GM12864 (cell line): ENCODE data around the gene SLC49A4.
A peak's percentile ranks its signal among the peaks of the same experiment; 100 is the strongest.
"Not testable (repeated sequence)": the region's sequence is repeated elsewhere in the genome, so short reads cannot be mapped to it uniquely, and the experiment has no call there.

Source experiments
- DNase-seq: peaks from one replicate; pipeline ENCODE4 v3.0.0-alpha.2; 2011; ENCODE audit warnings: low read depth
- H3K4me3 ChIP-seq: 2 replicates; pipeline ENCODE4 v1.5.1; 2011; ENCODE audit warnings: mild to moderate bottlenecking, low read depth, low read length, control low read depth
- TF ChIP-seq, protein P1 (sequence below): IDR thresholded peaks from 2 replicates; pipeline ENCODE4 v1.5.1; 2011; ENCODE audit warnings: low read depth, mild to moderate bottlenecking, moderate library complexity, low read length, control low read depth, inconsistent platforms; ENCODE audit errors: missing control alignments

Gene SLC49A4, protein sequence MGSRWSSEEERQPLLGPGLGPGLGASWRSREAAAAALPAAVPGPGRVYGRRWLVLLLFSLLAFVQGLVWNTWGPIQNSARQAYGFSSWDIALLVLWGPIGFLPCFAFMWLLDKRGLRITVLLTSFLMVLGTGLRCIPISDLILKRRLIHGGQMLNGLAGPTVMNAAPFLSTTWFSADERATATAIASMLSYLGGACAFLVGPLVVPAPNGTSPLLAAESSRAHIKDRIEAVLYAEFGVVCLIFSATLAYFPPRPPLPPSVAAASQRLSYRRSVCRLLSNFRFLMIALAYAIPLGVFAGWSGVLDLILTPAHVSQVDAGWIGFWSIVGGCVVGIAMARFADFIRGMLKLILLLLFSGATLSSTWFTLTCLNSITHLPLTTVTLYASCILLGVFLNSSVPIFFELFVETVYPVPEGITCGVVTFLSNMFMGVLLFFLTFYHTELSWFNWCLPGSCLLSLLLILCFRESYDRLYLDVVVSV

DNA sequence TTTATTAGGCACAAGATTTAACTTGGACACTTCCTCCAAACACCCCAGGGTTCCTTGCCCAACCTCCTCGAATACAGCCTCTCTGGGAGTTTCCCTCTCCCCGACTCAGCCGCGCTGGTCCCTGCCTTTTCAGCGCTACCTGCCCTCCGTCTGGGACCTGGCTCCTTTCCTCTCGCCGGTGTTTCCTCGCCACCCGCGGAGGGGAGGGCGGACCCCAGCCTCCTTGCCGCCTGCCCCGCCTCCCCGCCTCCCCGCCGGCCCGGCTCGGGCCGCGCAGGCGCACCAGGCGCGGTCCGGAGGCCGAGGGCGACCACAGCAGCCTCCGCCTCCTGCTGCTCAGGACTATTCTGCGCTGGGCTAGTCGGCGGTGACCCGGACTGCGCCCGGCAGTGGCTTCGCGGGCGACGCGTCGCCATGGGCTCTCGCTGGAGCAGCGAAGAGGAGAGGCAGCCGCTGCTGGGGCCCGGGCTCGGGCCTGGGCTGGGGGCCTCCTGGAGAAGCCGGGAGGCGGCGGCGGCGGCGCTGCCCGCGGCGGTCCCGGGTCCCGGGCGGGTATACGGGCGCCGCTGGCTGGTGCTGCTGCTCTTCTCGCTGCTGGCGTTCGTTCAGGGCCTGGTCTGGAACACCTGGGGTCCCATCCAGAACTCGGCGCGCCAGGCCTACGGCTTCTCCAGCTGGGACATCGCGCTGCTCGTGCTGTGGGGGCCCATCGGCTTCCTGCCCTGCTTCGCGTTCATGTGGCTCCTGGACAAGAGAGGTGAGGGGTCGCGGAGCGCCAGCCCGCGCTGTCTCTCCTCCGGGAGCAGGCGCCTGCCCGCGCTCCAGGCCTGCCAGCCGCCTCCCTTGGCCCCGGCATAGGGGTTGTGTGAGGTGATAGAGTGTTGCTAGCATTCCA lies at the start of gene SLC49A4:
SLC49A4 (plus strand) TSS at position 291 of the 895 bp plus-strand sequence; CDS start at position 415, 124 bp downstream.
- TF ChIP-seq, protein P1, sequence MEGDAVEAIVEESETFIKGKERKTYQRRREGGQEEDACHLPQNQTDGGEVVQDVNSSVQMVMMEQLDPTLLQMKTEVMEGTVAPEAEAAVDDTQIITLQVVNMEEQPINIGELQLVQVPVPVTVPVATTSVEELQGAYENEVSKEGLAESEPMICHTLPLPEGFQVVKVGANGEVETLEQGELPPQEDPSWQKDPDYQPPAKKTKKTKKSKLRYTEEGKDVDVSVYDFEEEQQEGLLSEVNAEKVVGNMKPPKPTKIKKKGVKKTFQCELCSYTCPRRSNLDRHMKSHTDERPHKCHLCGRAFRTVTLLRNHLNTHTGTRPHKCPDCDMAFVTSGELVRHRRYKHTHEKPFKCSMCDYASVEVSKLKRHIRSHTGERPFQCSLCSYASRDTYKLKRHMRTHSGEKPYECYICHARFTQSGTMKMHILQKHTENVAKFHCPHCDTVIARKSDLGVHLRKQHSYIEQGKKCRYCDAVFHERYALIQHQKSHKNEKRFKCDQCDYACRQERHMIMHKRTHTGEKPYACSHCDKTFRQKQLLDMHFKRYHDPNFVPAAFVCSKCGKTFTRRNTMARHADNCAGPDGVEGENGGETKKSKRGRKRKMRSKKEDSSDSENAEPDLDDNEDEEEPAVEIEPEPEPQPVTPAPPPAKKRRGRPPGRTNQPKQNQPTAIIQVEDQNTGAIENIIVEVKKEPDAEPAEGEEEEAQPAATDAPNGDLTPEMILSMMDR = no peak
- H3K4me3 ChIP-seq = peak within 1 kb of the TSS; percentile 79
- DNase-seq = no peak

DNA sequence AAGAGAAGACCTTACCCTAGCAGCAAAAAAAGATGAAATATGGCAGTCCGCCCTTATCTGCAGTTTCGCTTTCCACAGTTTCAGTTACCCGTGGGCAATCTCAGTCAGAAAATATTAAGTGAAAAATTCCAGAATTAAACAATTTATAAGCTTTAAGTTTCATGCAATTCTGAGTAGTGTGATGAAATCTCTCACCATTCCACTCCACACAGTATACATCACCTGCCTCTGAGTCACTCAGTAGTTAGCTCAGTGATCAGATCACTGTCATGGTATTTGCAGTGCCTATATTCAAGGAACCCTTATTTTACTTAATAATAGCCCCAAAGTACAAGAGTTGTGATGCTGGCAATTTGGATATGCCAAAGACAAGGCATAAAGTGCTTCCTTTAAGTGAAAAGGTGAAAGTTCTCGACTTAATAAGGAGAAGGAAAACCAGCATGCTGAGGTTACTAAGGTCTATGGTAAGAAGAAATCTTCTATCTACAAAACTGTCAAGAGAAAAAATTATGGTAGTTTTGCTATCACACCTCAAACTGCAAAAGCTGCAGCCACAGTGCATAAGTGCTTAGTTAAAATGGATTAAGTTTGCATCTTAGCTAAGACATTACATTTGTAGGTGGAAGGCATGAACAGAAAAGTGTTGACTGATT lies 49.4 kb upstream of the SLC49A4 start:
- H3K4me3 ChIP-seq = no peak overlapping the region
- TF ChIP-seq, protein P1 = no peak
- DNase-seq = no peak

DNA sequence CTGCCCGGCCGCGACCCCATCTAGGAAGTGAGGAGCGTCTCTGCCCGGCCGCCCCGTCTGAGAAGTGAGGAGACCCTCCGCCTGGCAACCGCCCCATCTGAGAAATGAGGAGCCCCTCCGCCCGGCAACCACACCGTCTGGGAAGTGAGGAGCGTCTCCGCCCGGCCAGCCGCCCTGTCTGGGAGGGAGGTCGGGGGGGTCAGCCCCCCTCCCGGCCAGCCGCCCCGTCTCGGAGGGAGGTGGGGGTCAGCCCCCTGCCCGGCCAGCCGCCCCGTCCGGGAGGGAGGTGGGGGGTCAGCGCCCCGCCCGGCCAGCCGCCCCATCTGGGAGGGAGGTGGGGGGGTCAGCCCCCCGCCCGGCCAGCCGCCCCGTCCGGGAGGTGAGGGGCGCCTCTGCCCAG lies 47.6 kb upstream of the SLC49A4 start:
- not testable (repeated sequence) for DNase-seq, H3K4me3 ChIP-seq

DNA sequence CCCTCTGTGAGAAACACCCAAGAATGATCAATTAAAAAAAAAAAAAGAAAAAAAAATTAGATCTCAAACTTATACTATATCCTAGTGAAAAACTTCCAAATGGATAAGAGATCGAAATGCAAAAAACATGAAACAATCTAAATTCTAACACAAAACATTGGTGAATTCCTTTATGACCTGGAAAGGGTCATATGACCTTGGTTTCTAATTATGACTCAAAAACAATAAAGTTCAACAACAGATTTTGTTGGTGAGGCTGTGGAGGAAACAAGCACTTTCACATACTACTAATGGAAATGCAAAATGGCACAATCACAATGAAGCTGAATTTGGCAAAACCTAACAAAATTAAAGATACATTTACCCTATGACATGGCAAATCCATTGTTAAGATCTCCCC lies 46.5 kb upstream of the SLC49A4 start:
- TF ChIP-seq, protein P1 = no peak

DNA sequence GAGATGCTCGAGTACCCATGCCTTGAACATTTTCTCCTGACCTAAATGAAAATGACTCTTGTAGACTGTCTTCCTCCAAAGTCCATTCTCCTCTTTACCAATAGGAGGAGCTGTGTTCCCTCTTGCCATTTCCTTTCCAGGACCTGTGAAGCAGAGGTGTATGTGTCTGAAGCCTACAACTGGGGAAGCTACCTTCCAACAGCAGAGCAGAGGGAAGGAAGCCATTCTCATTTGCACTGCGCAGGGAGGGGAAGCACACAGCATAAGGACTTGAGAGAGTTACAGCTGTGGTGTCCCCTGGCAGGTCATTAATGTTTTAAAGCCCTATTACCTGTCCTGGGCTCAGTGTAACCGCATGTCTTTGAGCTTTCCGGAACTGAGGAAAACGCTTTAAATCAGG lies 39.9 kb upstream of the SLC49A4 start:
- H3K4me3 ChIP-seq = no peak overlapping the region
- TF ChIP-seq, protein P1 = peak; percentile 85
- DNase-seq = no peak

More for the DNA sequence above, 46.5 kb upstream of the SLC49A4 start:
- no peak overlapping the region for H3K4me3 ChIP-seq
- no peak for DNase-seq

DNA sequence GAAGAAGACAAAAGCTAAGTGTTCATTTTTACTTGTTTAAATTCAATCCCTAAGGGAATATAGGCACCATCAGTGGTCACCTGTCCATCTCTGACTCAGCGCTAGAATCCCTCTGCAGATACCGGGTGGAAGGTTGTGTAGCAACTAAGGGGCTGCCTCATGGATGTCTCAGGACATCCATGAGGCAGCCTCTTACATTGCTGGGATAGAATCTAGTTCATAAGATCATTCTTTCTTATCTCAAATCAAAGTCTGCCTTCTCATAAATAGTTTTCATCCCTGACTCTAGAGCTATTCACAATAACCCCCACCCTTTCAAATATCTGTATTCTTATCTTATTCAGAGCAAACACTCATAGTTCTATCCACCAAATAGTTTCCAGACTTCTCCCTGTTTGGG lies 39.4 kb upstream of the SLC49A4 start:
- TF ChIP-seq, protein P1 = no peak
- DNase-seq = no peak
- no peak overlapping the region for H3K4me3 ChIP-seq

DNA sequence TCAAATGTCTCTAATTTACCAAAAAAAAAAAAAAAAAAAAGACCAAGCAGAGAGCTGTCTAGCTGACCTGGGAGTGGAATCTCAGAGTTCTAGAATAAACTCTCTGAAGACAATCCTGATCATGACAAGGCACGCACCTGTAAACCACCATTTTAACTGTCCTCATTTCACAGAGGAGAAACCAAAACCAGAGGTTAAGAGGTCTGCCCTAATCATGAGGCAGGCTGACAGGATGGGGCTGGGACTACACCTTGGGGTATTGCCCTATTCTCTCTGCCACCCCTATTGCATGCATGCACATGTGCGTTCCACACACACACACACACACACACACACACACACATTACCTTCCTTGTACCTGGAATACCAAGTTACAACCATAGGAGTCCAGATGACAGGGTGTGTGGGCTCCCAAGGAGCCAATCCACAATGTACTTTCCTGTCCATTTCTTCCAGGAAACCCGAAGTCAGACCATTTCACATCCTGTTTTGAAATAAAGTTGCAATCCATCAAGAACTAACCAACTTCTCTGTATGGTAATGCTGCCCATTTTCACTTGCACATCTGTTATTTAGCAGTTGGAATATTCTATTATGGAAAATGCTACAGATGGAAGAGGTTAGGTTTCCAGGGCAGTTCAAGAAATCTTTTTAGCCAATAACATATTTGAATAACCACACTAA lies 35.9 kb upstream of the SLC49A4 start:
- TF ChIP-seq, protein P1 = no peak
- no peak for DNase-seq
- H3K4me3 ChIP-seq = no peak overlapping the region
